Psoas muscle (tissue), 8 donors: Measurements from ENCODE around the gene MCM8. TPM values are rescaled to one million over a fixed set of nuclear protein-coding genes. Genes with fewer than 3 reads are reported as not detected.
A peak's percentile ranks its signal among the peaks of the same experiment; 100 is the strongest.

Experiments
- ATAC-seq, 4 donors: fragments of 200-7000 bp; cut with Tn5 transposase; one replicate each; pipeline ENCODE4 v1.9.1; 2020; ENCODE audit warnings: moderate library complexity in 3 of 4, mild to moderate bottlenecking in 2 of 4
- DNase-seq, 2 donors: peaks; one replicate each; pipeline ENCODE4 v3.0.0-alpha.2; 2020
- H3K27ac ChIP-seq: fragments of 200-600 bp; one replicate; pipeline ENCODE4 v1.8.0; 2022
- H3K27me3 ChIP-seq, 3 donors: fragments of 200-600 bp in 1 of 3; one replicate each; pipeline versions ENCODE4 v1.6.1 to v1.8.0; 2013 to 2022; ENCODE audit warnings: low read length in 2 of 3, mild to moderate bottlenecking in 2 of 3, moderate library complexity in 1 of 3; ENCODE audit not compliant: insufficient read depth in 3 of 3
- H3K36me3 ChIP-seq, 2 donors: fragments of 200-600 bp in 1 of 2; one replicate each; pipeline versions ENCODE4 v1.6.1 to v1.8.0; 2013 to 2022; ENCODE audit warnings: low read depth in 1 of 2, mild to moderate bottlenecking in 1 of 2, moderate library complexity in 1 of 2; ENCODE audit not compliant: insufficient read depth in 1 of 2
- H3K4me1 ChIP-seq: fragments of 200-600 bp; one replicate; pipeline ENCODE4 v1.8.0; 2022
- H3K4me3 ChIP-seq: fragments of 200-600 bp; one replicate; pipeline ENCODE4 v1.8.0; 2022; ENCODE audit warnings: mild to moderate bottlenecking
- H3K9me3 ChIP-seq: fragments of 200-600 bp; one replicate; pipeline ENCODE4 v1.8.0; 2022
- WGBS, 3 donors: extraction: QIAGEN DNeasy Blood & Tissue Kit; methylation state at CpG; one replicate each; pipeline versions ENCODE4 v1.1.6 to v1.1.7; 2013; 5-methylcytosine and 5-hydroxymethylcytosine counted together
- intact Hi-C, 2 donors: fragments of 100-400 bp; cut with DNase I; formaldehyde crosslinking; loops; one replicate each; pipeline versions ENCODE4 v1.11.0 to v1.14.2; 2022
- polyA plus RNA-seq, 3 donors: library from polyadenylated mRNA; stranded (reverse); fragments of 200-250 nt; gene quantifications; one replicate each; pipeline ENCODE4 v1.2.3, GENCODE V29; 2013
- total RNA-seq, 4 donors: library from RNA; stranded (reverse); fragmentation: NEBNext Ultra II Directional in 2 of 4; extraction: Animal tissue kit (Norgen Biotek cat#: 25700) in 2 of 4; gene quantifications; one replicate each; pipeline versions ENCODE4 v1.2.1 to v1.2.4, GENCODE V29; 2021 to 2023
- TF ChIP-seq, protein P1 (sequence below): fragments of 200-600 bp; IDR thresholded peaks from one replicate; pipeline ENCODE4 v1.8.0; 2022; ENCODE audit warnings: antibody characterized with exemption
- donor health status: healthy with polysubstance abuse.
- donor health status: DM: no; HTN: no; CAD: no; lungs with moderate emphysema.
- donor health status: Bipolar disorder and iron deficiency.
- donor health status: healthy.
- donor health status: DM: yes; HTN: yes; CAD: no.
- donor health status: DM: no; HTN: no; CAD: no.
- donor health status: DM: no; HTN: no; CAD: no.
- donor health status: DM: yes; HTN: yes; CAD: no.

MCM8 gene
- total and polyA plus RNA-seq, 7 donors: 2.9 to 14.8 (median 6.2) TPM

DNA sequence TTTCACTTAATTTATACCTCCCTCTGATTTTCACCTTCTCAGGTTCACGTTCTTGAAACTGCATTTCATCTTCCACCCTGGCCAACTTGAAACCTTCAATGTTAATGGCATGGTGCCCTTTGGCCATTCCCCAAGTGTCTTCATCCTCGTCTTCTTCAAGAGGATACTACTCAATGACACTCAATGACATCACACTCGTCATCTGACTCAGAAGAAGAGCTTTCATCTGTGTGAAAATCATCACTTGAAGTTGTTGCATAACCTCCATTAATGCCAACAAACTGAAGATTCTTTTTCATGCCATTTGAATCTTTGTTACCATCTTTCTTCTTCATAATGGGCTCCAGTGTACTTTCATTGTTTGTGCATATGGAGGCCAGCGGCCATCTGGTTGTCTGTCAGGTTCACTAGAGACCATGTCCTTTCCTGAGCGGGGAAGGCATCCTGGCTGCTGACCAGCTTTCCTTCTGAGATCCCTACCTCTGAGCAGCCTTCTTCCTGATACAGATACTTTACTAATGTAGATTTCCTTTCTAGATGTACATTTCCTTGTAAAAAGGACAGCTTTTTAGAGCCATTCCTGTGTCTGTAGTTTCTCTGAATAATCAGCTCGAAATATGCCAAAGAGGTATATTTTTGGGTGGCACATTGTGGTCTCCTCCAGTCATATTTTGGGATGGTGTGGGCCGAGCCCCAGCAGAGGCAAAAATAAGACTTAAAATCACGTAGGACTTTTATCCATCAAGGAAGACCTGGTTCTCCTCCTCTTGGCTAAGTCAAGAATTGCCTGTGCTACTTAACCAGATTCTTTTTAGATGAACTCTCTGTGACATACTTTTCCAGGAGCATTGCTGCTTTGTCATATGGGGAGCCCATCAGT, 21.4 kb upstream of the MCM8 start:
- Histone ChIP-seq H3K4me1 (no peaks in the 10 kb centered on the region), H3K27ac (no peak overlapping the region), H3K36me3 (no peaks in the 10 kb centered on the region), H3K9me3 (no peaks in the 10 kb centered on the region), H3K4me3 (no peak overlapping the region), H3K27me3 (no peaks in the 10 kb centered on the region)
- TF ChIP-seq, protein P1, sequence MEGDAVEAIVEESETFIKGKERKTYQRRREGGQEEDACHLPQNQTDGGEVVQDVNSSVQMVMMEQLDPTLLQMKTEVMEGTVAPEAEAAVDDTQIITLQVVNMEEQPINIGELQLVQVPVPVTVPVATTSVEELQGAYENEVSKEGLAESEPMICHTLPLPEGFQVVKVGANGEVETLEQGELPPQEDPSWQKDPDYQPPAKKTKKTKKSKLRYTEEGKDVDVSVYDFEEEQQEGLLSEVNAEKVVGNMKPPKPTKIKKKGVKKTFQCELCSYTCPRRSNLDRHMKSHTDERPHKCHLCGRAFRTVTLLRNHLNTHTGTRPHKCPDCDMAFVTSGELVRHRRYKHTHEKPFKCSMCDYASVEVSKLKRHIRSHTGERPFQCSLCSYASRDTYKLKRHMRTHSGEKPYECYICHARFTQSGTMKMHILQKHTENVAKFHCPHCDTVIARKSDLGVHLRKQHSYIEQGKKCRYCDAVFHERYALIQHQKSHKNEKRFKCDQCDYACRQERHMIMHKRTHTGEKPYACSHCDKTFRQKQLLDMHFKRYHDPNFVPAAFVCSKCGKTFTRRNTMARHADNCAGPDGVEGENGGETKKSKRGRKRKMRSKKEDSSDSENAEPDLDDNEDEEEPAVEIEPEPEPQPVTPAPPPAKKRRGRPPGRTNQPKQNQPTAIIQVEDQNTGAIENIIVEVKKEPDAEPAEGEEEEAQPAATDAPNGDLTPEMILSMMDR: no peak
- ATAC-seq: no peak
- intact Hi-C loops: no loop called here
- no peak for DNase-seq
- WGBS, 3 donors: 69 to 78% (median 71%) methylated on average over 8 of the region's 8 CpGs

DNA sequence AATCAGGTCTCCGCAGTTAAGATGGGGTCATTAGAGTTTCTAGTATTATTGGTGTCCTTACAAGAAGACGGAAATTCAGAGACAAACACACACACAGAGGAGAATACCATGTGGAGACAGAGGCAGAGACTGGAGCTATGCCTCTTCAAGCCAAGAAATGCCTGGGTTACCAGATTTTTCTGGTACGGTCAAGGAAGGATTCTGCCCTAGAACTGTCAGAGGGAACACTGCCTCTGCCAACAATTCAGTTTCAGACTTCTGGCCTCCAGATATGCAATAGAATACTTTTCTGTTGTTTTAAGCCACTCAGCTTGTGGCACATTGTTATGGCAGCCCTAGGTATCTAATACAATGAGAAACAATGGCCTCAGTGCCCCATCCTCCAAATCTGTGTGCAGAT, 19.0 kb upstream of the MCM8 start:
- no peaks in the 10 kb centered on the region for H3K4me1 ChIP-seq
- ATAC-seq (no peak), DNase-seq (no peak)
- intact Hi-C loops: loop anchor here (5.0 to 10.0 kb wide), 3 partner anchors 107 to 404 kb away; no protein-coding TSS in a partner anchor
- WGBS, 3 donors: 74 to 85% (median 77%) methylated on average over 3 of the region's 3 CpGs
- TF ChIP-seq, protein P1: no peak
- H3K27ac ChIP-seq: no peak overlapping the region
- H3K4me3 ChIP-seq: no peak overlapping the region
- no peaks in the 10 kb centered on the region for H3K9me3 ChIP-seq
- no peaks in the 10 kb centered on the region for H3K27me3 ChIP-seq
- H3K36me3 ChIP-seq: no peaks in the 10 kb centered on the region

DNA sequence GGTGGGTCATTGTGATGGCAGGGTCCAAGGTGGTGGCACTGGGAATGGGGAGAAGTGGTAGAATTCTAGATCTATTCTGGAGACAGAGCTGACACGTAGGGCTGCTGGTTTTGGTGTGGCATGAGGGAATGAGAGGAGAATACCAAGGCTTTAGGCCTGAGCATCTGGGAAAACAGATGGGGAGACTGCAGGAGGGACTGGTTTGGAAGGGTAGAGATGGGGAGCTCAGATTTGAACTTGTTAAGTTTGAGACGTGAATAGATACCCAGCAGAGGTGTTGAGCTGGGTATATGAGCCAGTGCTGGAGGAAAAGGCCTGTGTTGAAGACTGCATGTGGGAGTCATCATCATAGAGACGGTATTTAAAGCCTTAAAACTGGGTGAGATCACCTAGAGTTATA, 17.7 kb upstream of the MCM8 start:
- 84 to 89% (median 87%) methylated on average over 3 of the region's 3 CpGs for WGBS, 3 donors
- intact Hi-C loops: loop anchor here (5.0 to 10.0 kb wide), 3 partner anchors 108 to 405 kb away; no protein-coding TSS in a partner anchor
- no peaks in the 10 kb centered on the region for H3K9me3 ChIP-seq
- H3K4me3 ChIP-seq: no peak overlapping the region
- H3K36me3 ChIP-seq: peaks cover 0 to 7% of the 10 kb centered on the region in 2 donors
- no peaks in the 10 kb centered on the region for H3K27me3 ChIP-seq
- H3K27ac ChIP-seq: no peak overlapping the region
- DNase-seq (no peak), ATAC-seq (no peak)
- TF ChIP-seq, protein P1: no peak
- H3K4me1 ChIP-seq: no peaks in the 10 kb centered on the region

DNA sequence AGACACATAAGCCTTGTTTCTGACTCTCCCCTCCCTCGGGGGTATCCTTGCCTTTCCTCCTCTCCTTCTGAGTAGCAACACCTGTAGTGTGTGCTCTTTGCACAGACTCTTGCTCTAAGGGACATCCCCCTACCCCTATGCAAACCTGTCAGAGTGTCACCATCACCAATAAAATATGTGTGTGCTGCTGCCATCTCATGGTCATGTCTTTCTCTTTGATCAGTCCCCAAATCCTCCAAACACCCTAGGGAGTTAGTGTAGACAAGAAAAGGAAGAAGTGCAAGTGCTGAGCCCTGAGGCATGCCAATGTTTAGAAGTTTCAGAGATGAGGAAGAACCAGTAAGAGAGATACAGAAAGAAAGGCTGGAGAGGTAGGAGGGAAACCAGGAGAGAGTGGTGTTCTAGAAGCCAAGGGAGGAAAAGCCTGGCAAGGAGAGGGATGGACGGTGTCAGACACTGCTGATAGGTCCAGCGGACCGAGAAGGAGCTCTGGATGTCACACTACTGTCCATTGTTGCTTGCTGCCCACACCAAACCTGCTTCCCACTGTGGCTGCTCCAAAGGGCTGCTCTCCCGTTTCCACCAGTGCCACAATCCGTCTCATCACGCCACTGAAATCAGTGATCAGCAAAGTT, 16.5 kb upstream of the MCM8 start:
- Histone ChIP-seq H3K4me3 (no peak overlapping the region), H3K4me1 (no peaks in the 10 kb centered on the region), H3K9me3 (no peaks in the 10 kb centered on the region), H3K27ac (no peak overlapping the region), H3K36me3 (peaks cover 3 to 18% of the 10 kb centered on the region in 2 donors), H3K27me3 (no peaks in the 10 kb centered on the region)
- intact Hi-C loops: loop anchor here (5.0 to 10.0 kb wide), 3 partner anchors 109 to 407 kb away; no protein-coding TSS in a partner anchor
- TF ChIP-seq, protein P1: peak; percentile 38
- WGBS, 3 donors: 72 to 74% (median 72%) methylated on average over 7 of the region's 7 CpGs
- no peak for DNase-seq
- ATAC-seq: peak; percentile 51 to 86 (median 74)
